Limb (tissue), 2 donors: ENCODE data around the gene ARMH4.
"Not testable (repeated sequence)": the region's sequence is repeated elsewhere in the genome, so short reads cannot be mapped to it uniquely, and the experiment has no call there.

Source experiments
- DNase-seq, 2 donors: peaks; one replicate each; pipeline ENCODE4 v3.0.0-alpha.2; 2016; ENCODE audit errors: extremely low spot score in 2 of 2

Gene ARMH4

DNA sequence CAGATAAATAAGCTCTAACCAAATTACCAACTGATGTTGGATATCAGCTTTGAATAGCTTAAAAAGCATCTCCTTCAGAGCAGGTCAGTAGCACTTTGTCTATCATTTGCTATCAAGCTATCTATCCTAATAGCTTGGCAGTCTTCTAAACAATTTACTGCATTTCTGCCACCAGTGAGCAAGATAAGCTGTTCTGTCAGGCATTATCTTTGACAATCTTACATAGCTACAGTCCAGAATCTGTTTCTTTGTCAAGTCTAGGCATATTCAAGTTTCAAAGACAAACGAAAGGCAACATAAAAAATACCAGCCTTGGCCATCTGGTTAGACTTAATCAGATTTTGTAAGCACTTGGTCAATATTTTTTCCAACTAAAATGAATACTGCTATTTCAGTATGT is 5.6 kb downstream of the ARMH4 start:
- DNase-seq, result no peak

DNA sequence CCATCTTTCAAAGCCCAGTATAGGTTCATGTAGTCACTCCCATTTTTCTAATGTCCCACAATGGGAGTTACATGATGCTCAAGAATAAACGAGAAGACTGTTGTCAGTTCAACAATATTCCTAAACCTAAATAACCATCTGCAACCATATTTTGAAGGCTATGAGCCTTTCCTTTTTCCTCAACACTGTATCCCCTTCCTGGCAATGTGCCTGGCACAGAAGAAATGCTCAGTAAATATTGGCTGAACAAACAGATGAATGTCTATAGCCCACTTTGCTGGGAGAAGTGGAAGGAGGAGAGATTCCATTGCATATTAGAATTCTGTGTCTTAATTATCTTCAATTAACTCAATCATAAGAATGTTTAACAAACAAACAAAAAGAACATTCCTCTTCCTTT is 6.1 kb downstream of the ARMH4 start:
- DNase-seq, result no peak

DNA sequence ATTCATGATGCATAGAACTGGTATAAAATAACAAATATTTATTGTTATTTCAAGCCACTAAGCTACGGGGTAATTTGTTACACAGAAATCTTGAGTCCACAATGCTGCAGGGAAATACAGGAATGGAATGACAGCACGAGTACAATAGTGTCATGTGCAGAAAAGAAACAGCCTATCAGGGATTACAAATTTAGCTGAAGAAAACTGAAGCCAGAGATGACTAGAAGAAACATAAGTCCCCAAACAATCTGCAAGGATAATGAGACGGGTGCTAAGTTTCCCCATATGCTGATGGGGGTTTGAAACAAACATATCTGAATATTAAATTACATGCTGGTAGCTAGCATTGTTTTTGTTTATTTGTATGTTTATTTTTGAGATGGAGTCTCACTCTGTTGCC is 8.9 kb downstream of the ARMH4 start:
- DNase-seq, result no peak

DNA sequence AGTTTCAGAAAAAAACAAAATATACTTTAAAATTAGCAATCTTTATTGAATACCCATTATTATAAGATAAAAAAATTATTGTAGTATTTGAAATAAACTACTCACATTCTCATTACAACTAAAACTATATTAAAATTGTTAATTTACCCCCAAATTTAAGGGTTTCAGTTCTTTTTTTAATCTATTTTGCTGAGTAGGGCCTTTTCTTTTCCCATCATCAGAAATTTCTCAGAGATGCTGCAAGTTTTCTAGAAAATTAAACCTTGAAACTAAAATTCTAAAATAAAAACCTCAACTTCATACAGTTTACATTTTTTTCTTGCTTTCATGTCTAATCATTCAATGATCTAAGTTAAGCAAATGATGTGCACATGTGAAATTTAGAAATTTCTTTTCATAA is 10.1 kb downstream of the ARMH4 start:
- DNase-seq, result no peak

DNA sequence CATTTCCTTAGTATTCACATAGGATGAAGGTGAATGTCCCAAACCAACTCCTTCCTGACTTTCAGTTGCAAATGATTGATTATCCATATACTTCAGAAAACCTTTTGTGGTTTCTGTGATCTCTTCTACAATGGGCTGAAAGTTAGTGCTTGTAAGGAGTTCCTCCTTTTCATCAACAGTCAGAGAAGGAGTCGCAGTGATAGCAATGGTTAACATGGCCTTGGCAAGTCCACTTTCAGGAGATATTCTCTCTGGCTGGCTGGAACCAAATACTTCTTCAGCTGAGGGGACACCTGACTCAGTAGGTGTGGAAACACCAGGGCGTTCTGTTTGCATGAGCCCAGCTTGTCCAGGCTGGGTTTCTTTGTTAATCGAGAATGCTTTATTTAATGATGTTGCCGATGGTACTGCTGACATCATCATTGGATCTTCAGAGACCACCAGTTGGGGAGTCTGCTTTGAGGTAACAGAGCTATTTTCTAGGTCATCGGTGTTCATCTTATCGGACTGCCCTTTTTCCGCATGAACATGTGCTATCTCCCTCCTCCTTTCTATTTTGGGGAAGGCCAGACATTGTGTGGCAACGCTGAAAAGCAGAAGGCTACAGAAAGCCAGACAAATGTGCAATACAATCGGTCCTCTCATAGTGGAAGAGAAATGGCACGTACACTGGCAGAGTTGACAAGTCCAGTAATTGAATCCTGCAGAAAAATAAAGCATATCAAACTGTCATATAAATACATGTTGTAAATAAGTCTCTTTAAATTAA is 13.1 kb downstream of the ARMH4 start:
- no peak for DNase-seq

DNA sequence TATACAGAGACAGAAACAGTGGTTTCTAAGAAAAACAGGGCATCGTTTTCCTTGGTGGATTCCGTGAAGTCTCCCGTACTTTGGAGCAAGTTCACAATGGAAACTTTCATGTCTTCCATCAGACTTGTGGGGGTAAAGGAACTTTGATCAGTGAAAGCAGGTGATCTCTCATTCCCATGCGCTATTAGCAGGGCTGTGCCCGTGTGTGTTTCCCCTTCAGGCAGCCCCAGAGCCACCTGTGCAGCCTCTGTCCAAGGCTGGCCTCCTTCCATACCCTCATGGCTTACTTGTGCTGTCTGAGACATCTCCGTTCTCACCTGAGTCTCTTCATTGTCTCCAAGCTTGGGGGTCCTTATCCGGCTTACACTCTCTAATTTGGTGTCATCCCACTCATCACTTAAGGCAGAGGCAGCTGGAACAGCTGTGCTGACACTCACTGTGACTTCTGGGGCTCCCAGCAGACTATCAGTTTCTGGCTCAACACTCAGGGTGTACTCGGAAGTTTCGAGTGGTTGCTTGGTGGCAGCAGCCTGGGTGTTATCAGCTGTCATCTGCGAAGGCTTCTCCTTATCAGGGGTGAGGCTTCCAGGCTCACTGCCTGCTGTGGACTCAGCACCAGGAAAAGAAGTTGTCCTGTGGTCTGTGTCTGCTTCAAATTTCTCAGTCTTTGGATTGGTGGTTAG is 13.8 kb downstream of the ARMH4 start:
- DNase-seq, result no peak

DNA sequence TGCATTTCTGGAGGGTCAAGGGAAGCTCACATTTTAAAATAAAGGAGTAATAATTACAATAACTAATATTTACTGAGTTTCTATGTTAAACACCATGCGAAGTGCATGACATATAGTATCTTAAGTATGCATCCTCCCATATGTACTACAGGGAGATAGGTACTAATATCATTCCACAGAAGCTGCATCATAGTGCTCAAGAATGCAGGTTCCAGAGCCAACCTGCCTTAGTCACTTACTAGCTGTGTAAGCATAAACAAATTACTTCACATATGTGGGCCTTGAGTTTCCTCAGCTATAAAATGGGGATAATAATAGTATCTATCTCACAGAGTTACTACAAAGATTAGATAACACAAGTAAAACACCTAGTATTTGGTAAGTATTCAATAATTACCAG is 18.3 kb downstream of the ARMH4 start:
- no peak for DNase-seq

DNA sequence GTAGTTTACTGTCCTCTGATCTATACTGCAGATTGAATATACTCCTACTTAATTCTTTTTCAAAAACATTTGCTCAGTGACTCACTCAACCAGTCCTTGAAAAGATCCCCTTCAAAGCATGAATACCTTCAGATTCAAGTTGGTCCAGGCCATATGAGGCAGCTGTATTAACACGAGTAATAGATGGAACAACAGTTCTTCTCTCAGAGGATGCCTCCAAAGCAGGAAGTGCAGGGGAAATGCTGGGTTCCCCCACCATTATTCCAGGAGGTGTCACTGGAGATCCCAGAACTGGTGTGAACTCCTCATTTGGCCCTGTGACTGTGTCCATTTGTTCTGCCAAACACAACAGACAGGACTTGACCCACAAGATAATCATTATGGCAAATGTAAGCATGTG is 20.6 kb downstream of the ARMH4 start:
- no peak for DNase-seq

DNA sequence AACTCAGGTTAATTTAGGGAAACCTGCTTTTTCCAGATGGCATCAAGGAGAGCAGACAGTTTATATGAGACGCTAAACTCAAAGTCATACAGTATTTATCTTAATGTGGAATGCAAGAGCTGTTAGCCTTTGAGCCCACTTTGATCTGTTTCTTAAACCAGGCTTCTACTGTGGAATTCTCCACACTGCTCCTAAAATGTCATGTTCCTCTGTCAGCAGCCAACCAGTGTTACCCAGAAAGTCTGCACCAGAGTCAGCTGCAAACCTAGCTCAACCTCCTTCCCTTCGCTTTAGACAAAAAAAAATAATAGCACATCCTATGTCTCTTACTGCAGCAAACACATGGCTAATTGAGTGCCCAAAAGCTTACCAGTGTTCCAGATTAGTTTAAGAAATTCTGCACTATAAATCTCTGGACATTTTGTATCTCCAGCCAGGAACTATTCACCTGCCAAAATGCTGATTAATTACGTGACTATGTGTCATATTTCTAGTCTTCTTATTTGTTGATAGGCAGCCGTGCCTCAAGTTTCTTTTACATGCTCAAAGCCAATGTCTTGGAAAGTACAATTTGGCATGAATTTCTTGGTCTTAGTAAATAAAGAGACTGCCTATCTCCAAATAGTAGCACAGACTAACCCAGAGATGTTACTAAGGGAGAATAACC is 21.8 kb downstream of the ARMH4 start:
- no peak for DNase-seq

DNA sequence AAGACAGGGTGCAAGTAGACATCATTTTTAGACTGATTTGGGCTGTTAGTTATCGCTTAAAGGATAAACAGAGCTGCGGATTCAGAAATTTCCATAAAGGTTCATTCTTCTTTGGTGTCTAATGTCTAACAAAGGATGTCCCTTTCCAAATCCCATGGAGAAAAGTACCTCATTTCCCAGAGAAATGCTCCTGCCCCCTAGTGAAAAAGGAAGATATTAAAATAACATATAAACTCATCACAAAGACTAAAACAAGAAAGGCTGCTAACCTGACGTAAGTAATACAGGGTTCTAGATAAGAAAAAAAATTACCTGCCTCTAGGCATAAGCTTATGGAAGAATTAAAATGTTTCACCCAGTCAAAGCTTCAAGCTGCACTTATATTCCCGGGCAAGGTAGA is 22.8 kb downstream of the ARMH4 start:
- no peak for DNase-seq

DNA sequence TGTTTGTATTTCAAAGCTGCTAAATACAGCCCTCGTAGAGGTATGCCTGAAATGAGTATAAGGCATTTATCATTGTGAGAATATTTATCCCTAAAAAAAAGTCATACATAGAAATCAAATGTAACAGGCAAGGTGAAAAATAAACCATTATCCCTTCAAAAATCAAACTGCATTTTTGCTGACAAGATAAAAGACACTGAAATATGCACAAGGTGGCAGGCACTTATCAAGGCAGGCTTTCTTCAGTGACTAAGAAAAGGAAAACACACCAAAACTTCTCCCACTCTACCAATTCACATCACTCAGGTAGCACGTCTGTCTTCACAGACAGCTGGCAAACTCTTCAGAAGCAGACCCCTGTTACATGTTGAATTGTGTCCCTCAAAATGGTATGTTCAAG is 23.6 kb downstream of the ARMH4 start:
- DNase-seq, result no peak

DNA sequence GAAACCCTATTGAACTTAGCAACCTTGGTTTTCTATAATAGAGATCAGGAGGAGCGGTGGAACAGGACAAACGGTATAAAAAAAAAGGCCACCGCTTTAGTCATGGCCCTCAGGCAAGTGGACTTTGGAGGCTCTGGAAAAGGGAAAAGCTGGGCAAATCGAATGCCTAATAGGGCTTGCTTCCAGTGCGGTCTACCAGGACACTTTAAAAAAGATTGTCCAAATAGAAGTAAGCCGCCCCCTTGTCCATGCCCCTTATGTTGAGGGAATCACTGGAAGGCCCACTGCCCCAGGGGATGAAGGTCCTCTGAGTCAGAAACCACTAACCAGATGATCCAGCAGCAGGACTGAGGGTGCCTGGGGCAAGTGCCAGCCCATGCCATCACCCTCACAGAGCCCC is 29.5 kb downstream of the ARMH4 start:
- not testable (repeated sequence) for DNase-seq

DNA sequence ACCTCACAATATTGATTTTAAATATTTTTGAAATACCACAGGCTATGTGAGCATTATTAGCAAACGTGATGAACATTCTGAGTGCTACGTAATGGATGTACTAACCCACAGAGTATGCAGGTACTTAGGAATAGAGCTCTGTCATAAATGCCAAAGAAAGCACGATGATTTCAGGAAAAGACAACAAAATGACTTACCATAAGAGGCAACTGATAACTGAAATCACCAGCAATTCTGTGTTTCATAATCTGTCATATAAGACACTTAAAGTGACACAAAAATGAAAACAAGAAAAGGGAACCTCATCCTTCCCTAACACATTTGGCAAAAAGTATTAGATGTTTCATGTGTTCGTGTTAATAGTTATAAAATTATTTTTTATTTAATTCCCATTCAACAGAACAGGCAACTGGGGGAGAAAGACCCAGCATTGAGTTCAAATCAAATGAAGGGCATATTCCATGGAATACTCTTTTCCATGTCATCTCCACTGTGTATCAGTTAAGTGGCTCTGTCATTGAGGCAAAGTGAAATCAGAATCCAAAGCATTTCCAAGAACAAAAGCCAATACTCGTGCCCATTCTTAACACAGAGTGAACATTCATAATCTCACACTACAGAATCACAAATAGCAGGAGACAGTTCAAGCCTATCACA is 30.4 kb downstream of the ARMH4 start:
- no peak for DNase-seq

DNA sequence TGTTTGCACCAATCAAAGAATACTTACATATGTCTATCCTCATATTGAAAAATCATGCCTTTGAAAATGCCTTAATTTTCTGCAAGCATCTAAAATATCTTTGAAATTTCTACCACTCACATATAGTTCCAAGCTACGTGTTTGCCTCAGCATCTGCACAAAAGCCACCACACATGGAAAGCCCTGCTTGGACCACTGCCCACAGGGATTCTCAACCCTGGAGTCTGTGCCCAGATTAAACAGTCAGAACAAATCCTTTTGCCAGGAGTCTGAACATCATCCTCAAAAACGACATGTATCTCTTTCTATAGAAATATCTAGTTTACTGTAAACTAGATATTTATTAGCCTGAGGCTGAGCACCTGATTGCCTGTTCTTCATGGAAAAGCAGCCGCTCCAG is 32.6 kb downstream of the ARMH4 start:
- DNase-seq, result no peak

DNA sequence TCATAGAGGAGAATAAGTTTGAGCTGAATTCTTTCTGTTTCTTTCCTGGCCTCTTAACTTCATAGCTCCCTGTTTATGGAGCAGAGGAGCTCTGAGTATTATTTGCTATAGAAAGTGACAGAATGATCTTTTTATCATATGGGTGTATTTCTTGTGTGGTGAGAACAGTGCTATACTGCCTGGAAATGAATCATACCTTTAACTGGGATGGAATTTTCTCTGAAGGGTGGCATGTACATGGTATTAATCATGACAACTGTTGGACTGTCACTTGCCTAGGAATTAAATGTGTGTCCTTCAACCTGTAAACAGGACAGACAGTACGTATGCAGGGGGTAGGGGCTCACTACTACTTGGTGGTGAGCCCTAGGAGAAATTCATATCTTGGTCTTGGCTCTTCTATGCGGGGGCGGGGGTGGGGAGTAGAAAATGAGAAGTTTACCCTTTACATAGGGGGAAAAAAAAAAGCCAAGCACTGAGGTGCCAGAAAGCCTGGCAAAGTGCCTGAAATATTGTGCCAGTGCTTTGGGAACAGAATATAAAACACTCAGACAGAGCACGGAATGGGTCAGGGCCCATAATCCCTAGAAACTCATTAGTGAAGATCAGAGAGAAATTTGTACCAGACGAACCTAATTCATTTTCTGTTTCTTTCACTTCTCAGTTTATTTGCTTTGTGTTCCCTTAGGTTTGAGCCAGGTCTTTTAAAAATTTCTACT is 33.8 kb downstream of the ARMH4 start:
- DNase-seq, result no peak

DNA sequence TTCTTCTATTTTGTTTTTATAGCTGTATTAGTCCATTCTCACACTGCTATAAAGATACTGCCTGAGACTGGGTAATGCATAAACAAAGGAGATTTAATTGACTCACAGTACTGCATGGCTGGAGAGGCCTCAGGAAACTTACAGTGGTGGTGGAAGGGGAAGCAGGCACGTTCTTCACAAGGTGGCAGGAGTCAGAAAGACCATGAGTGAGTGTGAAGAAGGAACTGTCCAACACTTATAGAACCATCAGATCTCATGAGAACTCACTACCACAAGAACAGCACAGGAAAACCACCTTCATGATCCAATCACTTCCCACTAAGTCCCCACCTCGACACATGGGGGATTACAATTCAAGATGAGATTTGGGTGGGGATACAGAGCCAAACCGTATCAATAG is 42.3 kb downstream of the ARMH4 start:
- no peak for DNase-seq

DNA sequence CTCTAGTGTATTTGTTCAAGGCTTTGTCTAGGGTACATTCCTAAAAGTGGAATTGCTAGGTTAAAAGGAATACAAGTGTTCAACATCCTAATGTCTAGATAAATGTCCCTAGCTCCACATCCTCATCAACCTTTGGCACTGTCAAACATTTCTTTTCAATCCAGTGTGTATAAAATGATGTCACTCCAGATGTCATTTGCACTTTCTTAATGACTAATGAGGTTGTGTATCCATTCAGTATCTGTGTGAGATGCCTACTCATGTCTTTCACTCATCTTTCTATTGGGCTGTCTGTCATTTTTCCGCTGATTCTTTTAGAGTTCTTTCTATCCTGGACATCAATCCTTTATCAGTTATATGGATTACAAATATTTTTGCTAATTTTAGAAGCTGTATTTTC is 43.3 kb downstream of the ARMH4 start:
- no peak for DNase-seq

DNA sequence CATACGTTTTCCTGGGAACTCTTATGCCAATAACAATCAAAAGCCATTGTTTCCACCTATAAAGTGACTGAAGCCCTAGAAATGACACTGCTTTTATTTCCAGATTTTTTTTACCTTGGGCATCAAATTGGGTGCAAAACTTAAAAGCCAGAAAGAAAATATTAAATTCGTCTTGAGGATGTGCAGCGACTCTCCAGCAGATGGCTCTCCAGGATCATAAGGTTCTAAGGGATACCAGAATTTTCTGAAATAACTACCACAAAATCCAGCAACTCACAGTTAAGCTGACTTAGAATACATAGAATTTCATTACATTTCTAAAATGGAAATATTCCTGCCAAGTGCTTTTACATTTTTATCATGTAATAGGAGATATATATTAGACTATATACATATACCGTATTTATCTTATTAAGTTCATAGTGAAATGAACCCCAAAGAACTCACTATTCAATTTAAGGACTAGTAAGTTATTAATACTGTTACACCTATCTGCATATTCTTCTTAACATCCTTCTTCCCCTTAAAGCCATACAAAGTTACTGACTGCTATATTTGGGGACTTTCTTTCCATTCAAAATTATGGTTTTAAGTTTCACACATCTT is 44.0 kb downstream of the ARMH4 start:
- DNase-seq, result peak; percentile 58 to 76

DNA sequence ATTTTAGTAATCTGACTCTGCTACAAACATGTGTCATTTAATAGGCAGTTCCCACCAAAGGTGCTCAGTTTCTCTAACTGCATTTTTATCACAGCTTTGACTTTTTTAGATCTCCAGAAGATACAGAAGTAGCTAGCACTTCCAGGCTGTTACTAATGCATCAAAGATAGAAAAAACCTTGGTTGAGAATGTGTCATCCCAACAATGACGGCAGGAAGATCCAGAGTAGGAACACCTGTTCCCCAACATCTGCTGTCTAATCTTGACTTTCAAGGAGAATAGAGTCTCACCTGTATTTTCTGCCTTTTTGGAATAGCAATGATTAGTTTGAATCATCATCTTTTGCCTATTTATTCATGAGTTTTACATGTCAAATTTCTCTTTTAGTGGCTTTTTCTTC is 45.0 kb downstream of the ARMH4 start:
- DNase-seq, result no peak

DNA sequence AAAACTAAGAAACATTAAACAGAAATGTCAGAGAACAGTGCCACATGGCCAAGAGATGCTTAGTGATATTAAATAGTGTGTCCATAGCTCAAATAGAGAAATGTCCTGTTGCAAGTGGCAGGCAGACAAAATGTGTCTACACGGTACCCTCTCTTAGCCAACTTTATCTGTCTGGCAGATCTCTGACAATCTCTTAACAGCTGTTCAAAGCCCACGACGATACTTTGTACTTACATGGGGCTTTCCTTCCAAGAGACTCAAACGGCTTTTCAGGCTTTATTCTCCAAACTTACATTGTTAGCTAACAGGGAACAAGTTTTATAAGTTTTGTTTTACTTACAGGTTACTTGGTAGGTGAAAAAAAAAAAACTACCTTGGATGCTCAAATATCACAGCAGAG is 45.6 kb downstream of the ARMH4 start:
- DNase-seq, result no peak

DNA sequence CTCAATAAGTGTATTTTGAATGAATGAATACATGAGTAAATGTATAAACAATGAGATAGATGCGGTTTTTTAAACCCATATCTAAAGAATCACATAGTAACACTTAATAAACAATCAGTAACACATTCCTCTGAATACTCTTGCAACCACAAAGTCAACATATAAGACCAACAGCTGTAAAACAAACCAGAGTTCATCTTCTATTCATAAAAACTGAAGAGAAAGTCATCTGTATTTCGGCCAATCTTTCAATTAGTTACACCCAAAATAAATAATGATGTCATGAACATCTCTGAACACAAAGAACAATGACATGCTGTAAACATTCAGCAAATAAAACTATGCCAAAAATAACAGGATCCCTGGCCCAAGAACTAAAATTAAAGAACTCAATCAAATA is 47.2 kb downstream of the ARMH4 start:
- no peak for DNase-seq
